ENCODE data around the gene POLD1. TPM values are rescaled to one million over a fixed set of nuclear protein-coding genes. Genes with fewer than 3 reads are reported as not detected.
"Not testable (repeated sequence)": the region's sequence is repeated elsewhere in the genome, so short reads cannot be mapped to it uniquely, and the experiment has no call there.

POLD1 gene
- polyA plus RNA-seq, 1 of the 3 experiments (the other 2 are of a cell fraction) = 33.6 TPM

DNA sequence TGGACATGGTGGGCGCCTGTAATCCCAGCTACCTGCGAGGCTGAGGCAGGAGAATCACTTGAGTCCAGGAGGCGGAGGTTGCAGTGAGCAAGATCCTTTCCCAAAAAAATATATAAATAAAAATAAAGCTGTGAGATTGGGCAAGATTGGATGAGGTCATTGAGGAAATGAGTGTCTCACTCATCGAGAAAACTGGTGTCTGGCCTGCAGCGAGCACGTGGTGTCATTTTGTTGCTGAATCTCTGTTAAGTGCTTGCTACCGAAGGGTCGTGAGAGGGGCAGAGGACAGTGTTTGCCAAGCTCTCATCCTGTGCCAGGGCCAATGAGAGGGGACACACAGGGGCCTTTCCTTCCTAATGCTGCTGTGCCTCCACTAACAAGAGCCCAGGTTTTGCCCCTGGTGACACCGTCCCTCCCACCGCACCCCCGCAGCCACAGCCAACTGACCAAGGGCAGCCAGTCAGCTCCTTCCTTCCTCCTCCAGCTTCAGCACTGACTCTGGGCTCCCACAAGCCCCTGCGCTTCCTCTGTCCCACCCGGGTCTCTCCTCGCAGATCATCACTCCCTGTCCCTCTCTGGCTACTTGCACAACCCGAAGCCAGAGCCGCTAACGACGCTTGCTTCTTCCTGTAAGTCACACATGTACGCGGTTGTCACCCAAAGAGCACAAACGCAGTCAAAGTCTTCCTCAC is 3.2 kb downstream of the POLD1 start (continued):
- TF ChIP-seq, protein P1, sequence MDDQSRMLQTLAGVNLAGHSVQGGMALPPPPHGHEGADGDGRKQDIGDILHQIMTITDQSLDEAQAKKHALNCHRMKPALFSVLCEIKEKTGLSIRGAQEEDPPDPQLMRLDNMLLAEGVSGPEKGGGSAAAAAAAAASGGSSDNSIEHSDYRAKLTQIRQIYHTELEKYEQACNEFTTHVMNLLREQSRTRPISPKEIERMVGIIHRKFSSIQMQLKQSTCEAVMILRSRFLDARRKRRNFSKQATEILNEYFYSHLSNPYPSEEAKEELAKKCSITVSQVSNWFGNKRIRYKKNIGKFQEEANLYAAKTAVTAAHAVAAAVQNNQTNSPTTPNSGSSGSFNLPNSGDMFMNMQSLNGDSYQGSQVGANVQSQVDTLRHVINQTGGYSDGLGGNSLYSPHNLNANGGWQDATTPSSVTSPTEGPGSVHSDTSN (IDR thresholded peaks at IDR 0.05) = no peak

DNA sequence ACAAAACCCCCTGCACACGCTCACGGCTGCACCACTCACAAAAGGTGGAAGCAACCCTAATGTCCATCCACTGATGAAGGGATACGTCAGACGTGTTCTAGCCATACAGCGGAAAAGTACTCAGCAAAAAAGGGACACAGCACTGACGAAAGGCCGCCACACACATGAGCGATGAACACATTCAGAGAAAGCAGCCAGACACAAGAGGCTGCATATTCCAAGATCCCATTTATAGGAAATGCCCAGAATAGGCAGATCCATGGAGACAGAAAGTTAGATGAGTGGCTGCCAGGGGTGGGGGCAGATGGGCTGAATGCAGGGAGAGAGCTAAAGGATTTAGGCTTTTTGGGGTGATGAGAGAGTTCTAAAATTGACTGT is 3.7 kb downstream of the POLD1 start:
- no peak for DNase-seq
- Histone ChIP-seq H3K27me3 (ENCODE audit: insufficient read depth) (no peaks in the 10 kb centered on the region), H3K9me2 (no peaks in the 10 kb centered on the region), H3K9me3 (no peaks in the 10 kb centered on the region), H3K4me1 (ENCODE audit: control insufficient read depth in 1 of 2, insufficient read depth in 2 of 2, low read depth in 1 of 2, low read length in 1 of 2) (peaks cover 0 to 13% of the 10 kb centered on the region in 2 experiments; a peak in 1 of 4 replicates), H3K4me3 (ENCODE audit: low read depth in 2 of 2, low read length in 1 of 2) (no peak overlapping the region), H2AFZ (ENCODE audit: low read depth) (no peak overlapping the region), H3K27ac (ENCODE audit: low read depth in 2 of 2, low read length in 1 of 2) (no peak overlapping the region), H3F3A (replicated peaks; ENCODE audit: insufficient read depth) (peaks cover 14% of the 10 kb centered on the region), H4K20me1 (ENCODE audit: insufficient read depth) (0 out of 2 replicates have a peak, but pooled peaks cover 2% of the 10 kb centered on the region), H3K4me2 (no peak overlapping the region), H3K9ac (no peak overlapping the region), H3K79me2 (ENCODE audit: insufficient read depth) (peaks cover 72% of the 10 kb centered on the region), H3K36me3 (replicated peaks in 1 of 2; ENCODE audit: control insufficient read depth in 1 of 2, insufficient read depth in 2 of 2, low read length in 1 of 2) (peaks cover 10 to 13% of the 10 kb centered on the region in 2 experiments)
- CTCF ChIA-PET = interaction anchor here (0.8 to 1.1 kb wide), 2 partner anchors 31 to 78 kb away, joined by 3 read pairs; no protein-coding TSS in a partner anchor
- WGBS (ENCODE audit: low lambda C conversion rate) = 93% methylated on average over 8 of the region's 8 CpGs
- POLR2A ChIA-PET = no interaction called here
- TF ChIP-seq RXRA (IDR thresholded peaks at IDR 0.05; ENCODE audit: borderline replicate concordance, low read depth) (no peak), EZH2phosphoT487 (IDR thresholded peaks at IDR 0.05; ENCODE audit: borderline replicate concordance, low read depth) (no peak), SMC3 (IDR thresholded peaks at IDR 0.05; ENCODE audit: low read depth, low read length) (no peak), NFIC (IDR thresholded peaks at IDR 0.05; ENCODE audit: borderline replicate concordance) (no peak), FOXM1 (IDR thresholded peaks at IDR 0.05; ENCODE audit: low read depth) (no peak), FOXJ3 (CRISPR knock-in tag; IDR thresholded peaks at IDR 0.05) (no peak), EP300 (IDR thresholded peaks at IDR 0.05; ENCODE audit: borderline replicate concordance in 1 of 2, low read depth in 1 of 2, low read length in 1 of 2) (no peak), JUND (IDR thresholded peaks at IDR 0.05) (no peak), MXI1 (IDR thresholded peaks at IDR 0.05; ENCODE audit: low read depth, low read length) (no peak), FOSL2 (IDR thresholded peaks at IDR 0.05; ENCODE audit: borderline replicate concordance, low read depth) (no peak)

DNA sequence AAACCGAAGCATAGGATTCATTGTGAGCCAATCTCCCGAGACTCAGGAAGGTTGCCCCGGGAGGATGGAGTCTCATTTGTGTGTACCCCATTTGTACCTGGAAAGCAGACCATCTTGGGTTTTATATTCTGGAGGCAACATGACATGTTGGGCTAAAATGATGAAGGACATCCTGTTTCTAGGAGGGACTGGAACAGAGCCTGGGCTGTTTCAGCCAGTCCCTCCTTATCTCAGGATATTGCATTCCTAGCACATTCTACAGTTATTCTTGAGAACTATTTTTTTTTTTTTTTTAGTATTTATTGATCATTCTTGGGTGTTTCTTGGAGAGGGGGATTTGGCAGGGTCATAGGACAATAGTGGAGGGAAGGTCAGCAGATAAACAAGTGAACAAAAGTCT is 6.1 kb downstream of the POLD1 start:
- 97% methylated on average over 3 of the region's 3 CpGs for WGBS (ENCODE audit: low lambda C conversion rate)
- H3K9ac ChIP-seq; H4K20me1 ChIP-seq (ENCODE audit: insufficient read depth); H2AFZ ChIP-seq (ENCODE audit: low read depth); DNase-seq; H3K4me2 ChIP-seq; H3K9me2 ChIP-seq; H3K27me3 ChIP-seq (ENCODE audit: insufficient read depth); POLR2A ChIA-PET; H3K9me3 ChIP-seq; H3K4me3 ChIP-seq (ENCODE audit: low read depth in 2 of 2, low read length in 1 of 2); H3K4me1 ChIP-seq (ENCODE audit: control insufficient read depth in 1 of 2, insufficient read depth in 2 of 2, low read depth in 1 of 2, low read length in 1 of 2); CTCF ChIA-PET; H3K27ac ChIP-seq (ENCODE audit: low read depth in 2 of 2, low read length in 1 of 2); H3F3A ChIP-seq (replicated peaks; ENCODE audit: insufficient read depth): not testable (repeated sequence)
- peaks cover 6 to 14% of the 10 kb centered on the region in 2 experiments for H3K36me3 ChIP-seq (replicated peaks in 1 of 2; ENCODE audit: control insufficient read depth in 1 of 2, insufficient read depth in 2 of 2, low read length in 1 of 2)
- H3K79me2 ChIP-seq (ENCODE audit: insufficient read depth) = peaks cover 71% of the 10 kb centered on the region

DNA sequence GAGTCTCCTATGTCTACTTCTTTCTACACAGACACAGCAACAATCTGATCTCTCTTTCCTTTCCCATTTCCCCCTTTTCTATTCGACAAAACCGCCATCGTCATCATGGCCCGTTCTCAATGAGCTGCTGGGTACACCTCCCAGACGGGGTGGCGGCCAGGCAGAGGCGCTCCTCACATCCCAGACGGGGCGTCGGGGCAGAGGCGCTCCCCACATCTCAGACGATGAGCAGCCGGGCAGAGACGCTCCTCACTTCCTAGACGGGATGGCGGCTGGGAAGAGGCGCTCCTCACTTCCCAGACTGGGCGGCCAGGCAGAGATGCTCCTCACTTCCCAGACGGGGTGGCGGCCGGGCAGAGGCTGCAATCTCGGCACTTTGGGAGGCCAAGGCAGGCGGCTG is 6.8 kb downstream of the POLD1 start:
- WGBS (ENCODE audit: low lambda C conversion rate) = 91% methylated on average over 22 of the region's 23 CpGs
- H2AFZ ChIP-seq (ENCODE audit: low read depth); H3K9me3 ChIP-seq; H3K4me1 ChIP-seq (ENCODE audit: control insufficient read depth in 1 of 2, insufficient read depth in 2 of 2, low read depth in 1 of 2, low read length in 1 of 2); H4K20me1 ChIP-seq (ENCODE audit: insufficient read depth); H3K9ac ChIP-seq; H3F3A ChIP-seq (replicated peaks; ENCODE audit: insufficient read depth); CTCF ChIA-PET; H3K9me2 ChIP-seq; DNase-seq; H3K27me3 ChIP-seq (ENCODE audit: insufficient read depth); H3K4me2 ChIP-seq; POLR2A ChIA-PET; H3K4me3 ChIP-seq (ENCODE audit: low read depth in 2 of 2, low read length in 1 of 2); H3K27ac ChIP-seq (ENCODE audit: low read depth in 2 of 2, low read length in 1 of 2): not testable (repeated sequence)
- H3K36me3 ChIP-seq (replicated peaks in 1 of 2; ENCODE audit: control insufficient read depth in 1 of 2, insufficient read depth in 2 of 2, low read length in 1 of 2) = peaks cover 6 to 14% of the 10 kb centered on the region in 2 experiments
- H3K79me2 ChIP-seq (ENCODE audit: insufficient read depth) = peaks cover 64% of the 10 kb centered on the region

Data from SK-N-SH (cell line).